ENCODE measurements around the gene SHB. TPM values are rescaled to one million over a fixed set of nuclear protein-coding genes. Genes with fewer than 3 reads are reported as not detected.

The SHB gene
- polyA plus RNA-seq, 1 donor (not counting 4 experiments of a cell fraction or from before 2014, with no cell fraction given), result 10.9 TPM

DNA sequence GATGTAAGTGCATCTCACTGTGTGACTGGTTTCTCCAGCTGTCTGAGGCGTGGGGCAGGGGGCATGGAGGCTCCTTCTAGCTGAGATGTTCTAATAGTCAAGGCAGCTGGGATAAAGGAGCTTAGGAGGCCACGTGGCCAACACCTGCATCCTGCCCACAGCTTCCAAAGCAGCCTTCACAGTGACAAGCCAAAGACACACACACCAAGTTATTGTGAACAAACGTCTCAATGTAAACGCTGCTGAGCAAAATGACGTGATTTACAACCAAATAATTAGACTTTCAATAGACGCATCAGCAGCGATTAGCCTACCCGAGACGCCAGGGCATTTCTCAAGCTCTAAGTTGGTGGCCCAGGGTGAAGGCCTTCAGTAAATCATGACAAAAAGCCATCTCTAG lies 141.9 kb downstream of the SHB start:
- Histone ChIP-seq H3K9ac (ENCODE audit: control insufficient read depth, extremely low read depth, insufficient read depth, low read length) (no peak overlapping the region), H3K27ac (ENCODE audit: control insufficient read depth, insufficient read depth, low read length) (no peak overlapping the region), H3K4me1 (ENCODE audit: control insufficient read depth, extremely low read depth, insufficient read depth, low read length) (peaks cover 22% of the 10 kb centered on the region), H3K27me3 (ENCODE audit: control insufficient read depth, extremely low read depth, insufficient read depth, low read length) (no peaks in the 10 kb centered on the region), H3K36me3 (ENCODE audit: control insufficient read depth in 2 of 2, extremely low read depth in 1 of 2, insufficient read depth in 2 of 2, low read length in 2 of 2) (peaks cover 10 to 11% of the 10 kb centered on the region in 2 experiments), H4K20me1 (ENCODE audit: control insufficient read depth, extremely low read depth, insufficient read depth, low read length) (no peaks in the 10 kb centered on the region), H3K9me1 (ENCODE audit: control insufficient read depth, extremely low read depth, insufficient read depth, low read length) (no peaks in the 10 kb centered on the region), H3K4me2 (ENCODE audit: control insufficient read depth, extremely low read depth, insufficient read depth, low read depth, low read length) (no peak overlapping the region), H3K79me2 (ENCODE audit: control insufficient read depth, insufficient read depth, low read length) (peaks cover 16% of the 10 kb centered on the region), H3K4me3 (ENCODE audit: control insufficient read depth in 2 of 3, extremely low read depth in 1 of 3, insufficient read depth in 2 of 3, low read depth in 1 of 3, low read length in 3 of 3) (no peak overlapping the region), H3K9me3 (ENCODE audit: control insufficient read depth, low read depth, low read length) (no peaks in the 10 kb centered on the region), H2AFZ (ENCODE audit: control insufficient read depth, low read length) (no peak overlapping the region)
- TF ChIP-seq, protein P1, sequence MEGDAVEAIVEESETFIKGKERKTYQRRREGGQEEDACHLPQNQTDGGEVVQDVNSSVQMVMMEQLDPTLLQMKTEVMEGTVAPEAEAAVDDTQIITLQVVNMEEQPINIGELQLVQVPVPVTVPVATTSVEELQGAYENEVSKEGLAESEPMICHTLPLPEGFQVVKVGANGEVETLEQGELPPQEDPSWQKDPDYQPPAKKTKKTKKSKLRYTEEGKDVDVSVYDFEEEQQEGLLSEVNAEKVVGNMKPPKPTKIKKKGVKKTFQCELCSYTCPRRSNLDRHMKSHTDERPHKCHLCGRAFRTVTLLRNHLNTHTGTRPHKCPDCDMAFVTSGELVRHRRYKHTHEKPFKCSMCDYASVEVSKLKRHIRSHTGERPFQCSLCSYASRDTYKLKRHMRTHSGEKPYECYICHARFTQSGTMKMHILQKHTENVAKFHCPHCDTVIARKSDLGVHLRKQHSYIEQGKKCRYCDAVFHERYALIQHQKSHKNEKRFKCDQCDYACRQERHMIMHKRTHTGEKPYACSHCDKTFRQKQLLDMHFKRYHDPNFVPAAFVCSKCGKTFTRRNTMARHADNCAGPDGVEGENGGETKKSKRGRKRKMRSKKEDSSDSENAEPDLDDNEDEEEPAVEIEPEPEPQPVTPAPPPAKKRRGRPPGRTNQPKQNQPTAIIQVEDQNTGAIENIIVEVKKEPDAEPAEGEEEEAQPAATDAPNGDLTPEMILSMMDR (optimal IDR thresholded peaks at IDR 0.05 in 1 of 3, IDR thresholded peaks at IDR 0.05 in 1 of 3, conservative IDR thresholded peaks at IDR 0.05 in 1 of 3; ENCODE audit: extremely low read depth in 1 of 3, insufficient read depth in 2 of 3, low read length in 3 of 3), result no peak
- TF ChIP-seq EZH2 (IDR thresholded peaks at IDR 0.05; ENCODE audit: low read length), result no peak
- dilution Hi-C loops (cut with MboI; ENCODE audit: extremely low pct_ligation_motif_present, low sequenced_read_pairs), result no loop called here
- FAIRE-seq (no peak), DNase-seq (ENCODE audit: low read depth, low spot score) (no peak)

DNA sequence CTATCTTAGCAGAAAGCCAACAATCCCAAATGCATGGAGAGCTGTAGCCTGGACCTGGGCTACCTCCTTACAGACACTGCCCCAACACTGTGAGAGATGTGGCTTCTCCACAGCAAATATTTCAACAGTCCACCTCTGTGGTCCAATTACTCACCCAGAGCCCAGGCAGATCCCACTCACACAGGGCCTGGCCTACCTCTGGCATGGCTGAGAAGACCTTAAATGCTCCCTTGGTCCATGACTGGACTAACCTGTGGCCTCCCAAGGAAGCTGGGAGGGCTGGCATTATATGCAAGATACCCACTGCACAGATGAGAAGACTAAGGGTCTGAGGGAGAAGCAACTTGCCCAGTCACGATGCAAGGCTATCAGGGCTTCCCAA lies 142.3 kb downstream of the SHB start:
- Histone ChIP-seq H3K4me2 (ENCODE audit: control insufficient read depth, extremely low read depth, insufficient read depth, low read depth, low read length) (no peak overlapping the region), H3K79me2 (ENCODE audit: control insufficient read depth, insufficient read depth, low read length) (peaks cover 16% of the 10 kb centered on the region), H3K27me3 (ENCODE audit: control insufficient read depth, extremely low read depth, insufficient read depth, low read length) (no peaks in the 10 kb centered on the region), H3K4me3 (ENCODE audit: control insufficient read depth in 2 of 3, extremely low read depth in 1 of 3, insufficient read depth in 2 of 3, low read depth in 1 of 3, low read length in 3 of 3) (no peak overlapping the region), H3K9me1 (ENCODE audit: control insufficient read depth, extremely low read depth, insufficient read depth, low read length) (no peaks in the 10 kb centered on the region), H2AFZ (ENCODE audit: control insufficient read depth, low read length) (no peak overlapping the region), H3K9me3 (ENCODE audit: control insufficient read depth, low read depth, low read length) (no peaks in the 10 kb centered on the region), H3K27ac (ENCODE audit: control insufficient read depth, insufficient read depth, low read length) (no peak overlapping the region), H3K36me3 (ENCODE audit: control insufficient read depth in 2 of 2, extremely low read depth in 1 of 2, insufficient read depth in 2 of 2, low read length in 2 of 2) (peaks cover 10 to 11% of the 10 kb centered on the region in 2 experiments), H3K9ac (ENCODE audit: control insufficient read depth, extremely low read depth, insufficient read depth, low read length) (no peak overlapping the region), H4K20me1 (ENCODE audit: control insufficient read depth, extremely low read depth, insufficient read depth, low read length) (no peaks in the 10 kb centered on the region), H3K4me1 (ENCODE audit: control insufficient read depth, extremely low read depth, insufficient read depth, low read length) (peaks cover 26% of the 10 kb centered on the region)
- FAIRE-seq (no peak), DNase-seq (ENCODE audit: low read depth, low spot score) (no peak)
- dilution Hi-C loops (cut with MboI; ENCODE audit: extremely low pct_ligation_motif_present, low sequenced_read_pairs), result no loop called here
- no peak for TF ChIP-seq EZH2 (IDR thresholded peaks at IDR 0.05; ENCODE audit: low read length)
- TF ChIP-seq, protein P1 (optimal IDR thresholded peaks at IDR 0.05 in 1 of 3, IDR thresholded peaks at IDR 0.05 in 1 of 3, conservative IDR thresholded peaks at IDR 0.05 in 1 of 3; ENCODE audit: extremely low read depth in 1 of 3, insufficient read depth in 2 of 3, low read length in 3 of 3), result no peak
